ENCODE data around the gene COPS7A. TPM values are rescaled to one million over a fixed set of nuclear protein-coding genes. Genes with fewer than 3 reads are reported as not detected.
A peak's percentile ranks its signal among the peaks of the same experiment; 100 is the strongest.

Gene COPS7A
- total RNA-seq, 1 donor from 2014 or later, result 35.4 TPM

DNA sequence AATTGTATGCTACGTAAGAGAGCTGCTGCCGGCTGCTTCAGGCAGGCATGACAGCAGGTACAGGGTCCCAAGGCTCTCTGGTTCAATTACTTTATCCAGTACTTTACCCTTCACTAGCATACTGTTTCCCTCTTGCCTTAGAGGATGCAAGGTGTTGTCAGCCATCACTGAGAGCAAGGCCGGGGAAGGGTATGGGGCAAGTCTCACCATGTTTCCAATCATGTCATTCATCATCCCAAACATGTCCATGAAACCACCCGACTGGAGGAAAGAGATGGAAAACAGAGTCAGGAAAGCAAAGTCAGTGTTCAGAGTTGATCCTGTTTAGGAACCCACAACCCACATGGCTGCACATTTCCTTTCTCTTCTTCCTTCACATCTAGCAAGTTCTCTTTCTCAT, 26.7 kb downstream of the COPS7A start:
- Histone ChIP-seq H3K27ac (no peak overlapping the region), H3K4me1 (peaks cover 15% of the 10 kb centered on the region), H3K9me3 (no peaks in the 10 kb centered on the region), H3K36me3 (peaks cover 0 to 49% of the 10 kb centered on the region in 2 donors), H3K27me3 (no peaks in the 10 kb centered on the region), H3K4me3 (no peak overlapping the region)
- no peak for DNase-seq (ENCODE audit: extremely low spot score in 2 of 2)
- intact Hi-C loops (cut with DNase I), result loop anchor here (5.0 to 10.0 kb wide), 2 partner anchors 77 to 546 kb away; partner anchors contain the start of genes CD9 and P3H3
- TF ChIP-seq POLR2AphosphoS5 (IDR thresholded peaks at IDR 0.05; ENCODE audit: insufficient read depth in 1 of 2, low read depth in 1 of 2), result no peak
- TF ChIP-seq POLR2A (IDR thresholded peaks at IDR 0.05), result no peak
- TF ChIP-seq, protein P1, sequence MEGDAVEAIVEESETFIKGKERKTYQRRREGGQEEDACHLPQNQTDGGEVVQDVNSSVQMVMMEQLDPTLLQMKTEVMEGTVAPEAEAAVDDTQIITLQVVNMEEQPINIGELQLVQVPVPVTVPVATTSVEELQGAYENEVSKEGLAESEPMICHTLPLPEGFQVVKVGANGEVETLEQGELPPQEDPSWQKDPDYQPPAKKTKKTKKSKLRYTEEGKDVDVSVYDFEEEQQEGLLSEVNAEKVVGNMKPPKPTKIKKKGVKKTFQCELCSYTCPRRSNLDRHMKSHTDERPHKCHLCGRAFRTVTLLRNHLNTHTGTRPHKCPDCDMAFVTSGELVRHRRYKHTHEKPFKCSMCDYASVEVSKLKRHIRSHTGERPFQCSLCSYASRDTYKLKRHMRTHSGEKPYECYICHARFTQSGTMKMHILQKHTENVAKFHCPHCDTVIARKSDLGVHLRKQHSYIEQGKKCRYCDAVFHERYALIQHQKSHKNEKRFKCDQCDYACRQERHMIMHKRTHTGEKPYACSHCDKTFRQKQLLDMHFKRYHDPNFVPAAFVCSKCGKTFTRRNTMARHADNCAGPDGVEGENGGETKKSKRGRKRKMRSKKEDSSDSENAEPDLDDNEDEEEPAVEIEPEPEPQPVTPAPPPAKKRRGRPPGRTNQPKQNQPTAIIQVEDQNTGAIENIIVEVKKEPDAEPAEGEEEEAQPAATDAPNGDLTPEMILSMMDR (IDR thresholded peaks at IDR 0.05), result no peak

DNA sequence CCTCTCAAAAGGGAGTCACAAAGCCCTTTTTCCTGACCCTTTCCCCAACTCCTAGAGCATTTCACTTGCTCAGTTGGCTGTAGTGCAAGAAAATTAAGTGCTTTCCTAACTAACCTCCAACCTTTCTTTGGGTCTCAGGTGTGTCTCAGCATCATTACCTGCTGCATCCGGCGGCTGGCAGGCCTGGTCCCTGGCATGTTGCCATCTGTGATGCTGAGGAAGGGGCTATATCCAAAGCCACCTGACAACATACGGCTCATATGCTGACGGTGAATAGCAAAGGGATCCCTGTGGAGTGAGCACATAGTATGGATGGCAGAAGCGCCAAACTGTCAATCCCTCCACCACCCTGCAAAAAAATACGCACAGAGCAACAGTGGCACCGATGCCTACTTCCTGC, 27.9 kb downstream of the COPS7A start:
- TF ChIP-seq POLR2AphosphoS5 (IDR thresholded peaks at IDR 0.05; ENCODE audit: insufficient read depth in 1 of 2, low read depth in 1 of 2) (no peak), POLR2A (IDR thresholded peaks at IDR 0.05) (no peak)
- TF ChIP-seq, protein P1 (IDR thresholded peaks at IDR 0.05), result no peak
- intact Hi-C loops (cut with DNase I), result loop anchor here (5.0 to 10.0 kb wide), 2 partner anchors 76 to 547 kb away; partner anchors contain the start of genes CD9 and P3H3
- Histone ChIP-seq H3K4me3 (peak overlapping the region; percentile 70 to 91), H3K27me3 (no peaks in the 10 kb centered on the region), H3K4me1 (peaks cover 15% of the 10 kb centered on the region), H3K9me3 (no peaks in the 10 kb centered on the region), H3K27ac (peak overlapping the region; percentile 100), H3K36me3 (peaks cover 0 to 41% of the 10 kb centered on the region in 2 donors)
- DNase-seq (ENCODE audit: extremely low spot score in 2 of 2), result no peak

DNA sequence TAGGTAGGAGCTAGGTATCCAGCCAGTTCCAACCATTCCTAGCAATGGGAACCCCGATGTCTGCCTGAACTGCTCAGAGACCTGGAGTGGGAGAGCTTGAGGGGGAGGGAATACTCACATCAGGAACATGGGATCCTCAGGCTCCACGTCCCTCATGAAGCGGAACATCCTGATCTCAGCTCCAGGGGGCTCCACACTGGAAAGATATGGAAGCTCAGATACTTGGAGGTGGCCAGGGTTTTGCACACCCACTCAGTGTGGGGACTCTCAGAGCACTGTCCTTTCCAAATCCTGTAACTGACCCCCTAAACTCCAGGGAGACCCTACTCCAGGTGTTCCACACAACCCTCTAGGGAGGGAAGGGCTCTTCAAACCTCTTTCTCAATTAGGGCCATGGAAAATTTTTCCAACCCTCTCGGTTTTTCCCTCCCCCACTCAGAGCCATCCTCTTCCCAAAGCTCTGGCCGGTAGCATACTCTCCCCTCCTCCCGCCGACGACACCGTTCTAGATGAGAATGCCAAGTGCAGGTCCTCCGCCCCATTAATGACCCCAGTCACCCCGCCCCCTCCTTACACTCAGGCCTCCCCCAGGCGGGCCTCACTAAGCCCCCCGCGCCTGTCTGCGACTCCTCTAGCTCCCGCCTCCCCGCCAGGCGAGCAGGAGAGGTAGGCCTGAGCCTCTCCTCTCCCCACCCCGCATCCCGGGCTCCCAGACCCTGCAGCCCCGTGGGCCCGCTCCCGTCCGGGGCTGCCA, 28.5 kb downstream of the COPS7A start:
- H3K27me3 ChIP-seq, result no peaks in the 10 kb centered on the region
- peaks cover 0 to 40% of the 10 kb centered on the region in 2 donors for H3K36me3 ChIP-seq
- peak overlapping the region; percentile 70 to 91 for H3K4me3 ChIP-seq
- no peak for DNase-seq (ENCODE audit: extremely low spot score in 2 of 2)
- H3K27ac ChIP-seq, result peak overlapping the region; percentile 100
- intact Hi-C loops (cut with DNase I), result loop anchor here (5.0 to 10.0 kb wide), 2 partner anchors 75 to 548 kb away; partner anchors contain the start of genes CD9 and P3H3
- peaks cover 15% of the 10 kb centered on the region for H3K4me1 ChIP-seq
- TF ChIP-seq, protein P1 (IDR thresholded peaks at IDR 0.05), result no peak
- TF ChIP-seq POLR2AphosphoS5 (IDR thresholded peaks at IDR 0.05; ENCODE audit: insufficient read depth in 1 of 2, low read depth in 1 of 2) (no peak), POLR2A (IDR thresholded peaks at IDR 0.05) (no peak)
- no peaks in the 10 kb centered on the region for H3K9me3 ChIP-seq

DNA sequence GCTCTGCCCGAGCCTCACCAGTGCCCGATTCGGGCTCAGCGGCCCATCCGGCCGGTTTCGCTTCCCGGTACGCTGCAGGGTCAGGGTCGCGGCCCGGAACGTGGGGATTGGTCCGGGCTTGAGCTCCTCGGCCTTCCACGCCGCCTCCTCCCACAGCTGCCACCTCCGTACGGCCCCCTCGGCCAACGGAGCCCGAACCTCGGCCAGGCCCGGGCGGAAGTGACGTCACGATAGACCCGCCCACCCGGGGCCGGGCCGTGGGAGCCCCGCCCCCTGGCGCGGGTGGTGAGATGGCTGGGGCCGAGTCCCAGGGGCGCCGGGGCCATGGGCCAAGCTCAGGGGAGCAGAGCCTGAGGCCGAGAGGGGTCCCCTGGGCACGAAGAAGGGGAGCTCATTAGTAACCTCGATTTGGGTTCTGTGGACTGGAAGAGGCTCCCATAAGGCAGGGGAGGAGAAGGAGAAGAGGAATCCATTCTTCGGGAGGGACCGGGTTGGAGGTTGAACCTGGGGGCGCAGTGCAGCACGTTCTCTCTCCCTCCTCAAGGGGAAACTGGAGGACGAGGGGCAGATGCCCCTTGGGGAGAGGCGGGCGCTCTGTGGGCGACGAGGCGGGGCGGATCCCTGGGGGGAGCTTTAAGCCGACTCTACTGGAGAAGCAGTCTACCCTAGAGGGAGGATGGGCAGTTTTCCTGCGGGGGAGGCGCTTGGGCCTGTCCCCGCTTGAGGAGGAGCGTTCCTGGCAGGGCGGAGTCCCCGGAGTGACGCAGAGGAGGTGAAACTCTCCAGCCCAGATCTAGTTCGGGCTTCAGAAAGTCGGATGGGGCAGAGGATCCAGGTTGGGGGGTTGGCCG, 29.3 kb downstream of the COPS7A start, which contains the start of gene MLF2:
TSS of gene MLF2 (minus strand) at position 221 of the 851 bp plus-strand sequence. CDS start 807 bp downstream, outside the sequence.
- intact Hi-C loops (cut with DNase I), result loop anchor here (5.0 to 10.0 kb wide), 2 partner anchors 74 to 548 kb away; partner anchors contain the start of genes CD9 and P3H3
- DNase-seq (ENCODE audit: extremely low spot score in 2 of 2), result peak in 1 of 2 donors; percentile 99

More for the DNA sequence above, 29.3 kb downstream of the COPS7A start, which contains the start of gene MLF2:
- H3K4me3 ChIP-seq, result peak within 1 kb of the TSS; percentile 70 to 91
- peaks cover 0 to 32% of the 10 kb centered on the region in 2 donors for H3K36me3 ChIP-seq
- no peaks in the 10 kb centered on the region for H3K27me3 ChIP-seq
- no peaks in the 10 kb centered on the region for H3K9me3 ChIP-seq
- peaks cover 15% of the 10 kb centered on the region for H3K4me1 ChIP-seq
- H3K27ac ChIP-seq, result peak within 1 kb of the TSS; percentile 100
- TF ChIP-seq POLR2A (IDR thresholded peaks at IDR 0.05) (peak; percentile 95 to 96), POLR2AphosphoS5 (IDR thresholded peaks at IDR 0.05; ENCODE audit: insufficient read depth in 1 of 2, low read depth in 1 of 2) (peak; percentile 93 to 100)
- TF ChIP-seq, protein P1 (IDR thresholded peaks at IDR 0.05), result peak in 1 of 3 experiments; percentile 92
